Measurements from ENCODE around the gene ZBTB48.

ZBTB48 gene

GRCh38 chr1:6588893-6589520 is 9.2 kb downstream of the ZBTB48 start:
- TF ChIP-seq CTCF (IDR thresholded peaks at IDR 0.05): no peak

GRCh38 chr1:6590046-6590445 is 10.3 kb downstream of the ZBTB48 start:
- Histone ChIP-seq H3K4me1 (no peaks in the 10 kb centered on the region), H3K27ac (no peak overlapping the region), H3K36me3 (ENCODE audit: control insufficient read depth, insufficient read depth, low read length) (no peaks in the 10 kb centered on the region)

More at GRCh38 chr1:6588893-6589520, 9.2 kb downstream of the ZBTB48 start:
- Histone ChIP-seq H3K4me1 (peaks cover 2% of the 10 kb centered on the region), H3K27ac (no peak overlapping the region), H3K4me2 (ENCODE audit: low read length) (no peak overlapping the region), H2AFZ (no peak overlapping the region), H3K79me2 (no peaks in the 10 kb centered on the region), H3K36me3 (ENCODE audit: control insufficient read depth, insufficient read depth, low read length) (no peaks in the 10 kb centered on the region), H3K9me3 (ENCODE audit: control insufficient read depth, low read length) (no peaks in the 10 kb centered on the region), H3K9ac (no peak overlapping the region), H3K4me3 (ENCODE audit: low read depth, low read length) (no peak overlapping the region), H3K27me3 (ENCODE audit: control insufficient read depth, insufficient read depth, low read length) (no peaks in the 10 kb centered on the region)

GRCh38 chr1:6591222-6591621 is 11.4 kb downstream of the ZBTB48 start:
- Histone ChIP-seq H3K9me3 (ENCODE audit: control insufficient read depth, low read length) (no peaks in the 10 kb centered on the region), H3K4me2 (ENCODE audit: low read length) (no peak overlapping the region), H3K27me3 (ENCODE audit: control insufficient read depth, insufficient read depth, low read length) (no peaks in the 10 kb centered on the region), H3K9ac (no peak overlapping the region), H3K79me2 (peaks cover 2% of the 10 kb centered on the region), H2AFZ (no peak overlapping the region), H3K4me3 (ENCODE audit: low read depth, low read length) (no peak overlapping the region), H3K27ac (no peak overlapping the region), H3K4me1 (no peaks in the 10 kb centered on the region), H3K36me3 (ENCODE audit: control insufficient read depth, insufficient read depth, low read length) (no peaks in the 10 kb centered on the region)
- no peak for TF ChIP-seq CTCF (IDR thresholded peaks at IDR 0.05)

More at GRCh38 chr1:6590046-6590445, 10.3 kb downstream of the ZBTB48 start:
- no peak overlapping the region for H3K9ac ChIP-seq
- no peaks in the 10 kb centered on the region for H3K27me3 ChIP-seq (ENCODE audit: control insufficient read depth, insufficient read depth, low read length)
- no peaks in the 10 kb centered on the region for H3K9me3 ChIP-seq (ENCODE audit: control insufficient read depth, low read length)
- no peak overlapping the region for H2AFZ ChIP-seq
- no peak overlapping the region for H3K4me3 ChIP-seq (ENCODE audit: low read depth, low read length)
- H3K79me2 ChIP-seq: no peaks in the 10 kb centered on the region
- no peak overlapping the region for H3K4me2 ChIP-seq (ENCODE audit: low read length)
- TF ChIP-seq CTCF (IDR thresholded peaks at IDR 0.05): no peak

DNA sequence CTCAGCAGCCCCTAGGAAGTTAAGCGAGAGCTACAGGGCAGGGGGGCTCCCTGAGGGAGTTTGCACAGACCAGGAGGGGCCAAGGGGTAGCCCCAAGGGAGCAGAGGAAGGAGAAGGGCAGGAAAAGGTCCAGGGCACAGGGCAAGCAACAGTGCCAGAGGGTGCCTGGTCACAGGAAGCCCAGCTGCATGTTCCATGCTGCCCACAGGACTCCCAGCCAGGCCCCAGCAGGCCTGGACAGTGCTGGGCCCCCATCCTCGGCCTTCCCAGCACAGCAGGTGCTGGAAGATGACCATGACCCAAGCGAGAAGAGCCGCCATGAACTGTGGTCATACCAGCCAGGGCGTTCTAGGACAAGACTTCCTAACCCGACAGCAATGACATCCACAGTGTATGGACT is 11.8 kb downstream of the ZBTB48 start:
- Histone ChIP-seq H3K27me3 (ENCODE audit: control insufficient read depth, insufficient read depth, low read length) (no peaks in the 10 kb centered on the region), H3K4me3 (ENCODE audit: low read depth, low read length) (no peak overlapping the region), H2AFZ (no peak overlapping the region), H3K4me2 (ENCODE audit: low read length) (no peak overlapping the region), H3K9me3 (ENCODE audit: control insufficient read depth, low read length) (no peaks in the 10 kb centered on the region), H3K4me1 (no peaks in the 10 kb centered on the region), H3K9ac (no peak overlapping the region), H3K27ac (no peak overlapping the region), H3K79me2 (peaks cover 2% of the 10 kb centered on the region), H3K36me3 (ENCODE audit: control insufficient read depth, insufficient read depth, low read length) (no peaks in the 10 kb centered on the region)
- no peak for TF ChIP-seq CTCF (IDR thresholded peaks at IDR 0.05)

- Histone ChIP-seq H3K36me3 (ENCODE audit: control insufficient read depth, insufficient read depth, low read length) (no peaks in the 10 kb centered on the region), H3K27me3 (ENCODE audit: control insufficient read depth, insufficient read depth, low read length) (no peaks in the 10 kb centered on the region), H3K9ac (no peak overlapping the region), H3K4me2 (ENCODE audit: low read length) (no peak overlapping the region), H3K4me3 (ENCODE audit: low read depth, low read length) (no peak overlapping the region), H2AFZ (no peak overlapping the region), H3K79me2 (peaks cover 4% of the 10 kb centered on the region), H3K27ac (no peak overlapping the region), H3K9me3 (ENCODE audit: control insufficient read depth, low read length) (no peaks in the 10 kb centered on the region), H3K4me1 (no peaks in the 10 kb centered on the region)
- no peak for TF ChIP-seq CTCF (IDR thresholded peaks at IDR 0.05)
Observed at GRCh38 chr1:6592441-6592840, 12.6 kb downstream of the ZBTB48 start.

Measured in parathyroid adenoma (tissue), 2 donors.